H9 (cell line): Measurements from ENCODE around the gene DIAPH3. TPM values are rescaled to one million over a fixed set of nuclear protein-coding genes. Genes with fewer than 3 reads are reported as not detected.

Source experiments
- DNase-seq: peaks from one replicate; pipeline ENCODE4 v3.0.0-alpha.2; 2017
- H2AFZ ChIP-seq: one replicate; pipeline ENCODE4 v1.6.1; 2013; ENCODE audit warnings: mild to moderate bottlenecking, low read length, control low read depth, moderate library complexity
- H2AK5ac ChIP-seq: 2 replicates; pipeline ENCODE4 v1.6.1; 2013; ENCODE audit warnings: low read length, control low read depth, mixed read lengths; ENCODE audit not compliant: insufficient read length
- H2BK120ac ChIP-seq: one replicate; pipeline ENCODE4 v1.6.1; 2013; ENCODE audit warnings: low read depth, mild to moderate bottlenecking, low read length, control low read depth, inconsistent platforms; ENCODE audit not compliant: poor library complexity, severe bottlenecking
- H2BK12ac ChIP-seq: 2 replicates; pipeline ENCODE4 v1.6.1; 2013; ENCODE audit warnings: low read length, control low read depth, mixed read lengths, low read depth; ENCODE audit not compliant: insufficient read length
- H2BK15ac ChIP-seq: 2 replicates; pipeline ENCODE4 v1.6.1; 2013; ENCODE audit warnings: low read depth, low read length, control low read depth
- H2BK20ac ChIP-seq: one replicate; pipeline ENCODE4 v1.6.1; 2013; ENCODE audit warnings: low read depth, mild to moderate bottlenecking, low read length, control low read depth, inconsistent platforms; ENCODE audit not compliant: poor library complexity, severe bottlenecking
- H2BK5ac ChIP-seq: 2 replicates; pipeline ENCODE4 v1.6.1; 2013; ENCODE audit warnings: low read length, control low read depth, mixed read lengths; ENCODE audit not compliant: insufficient read length
- H3K14ac ChIP-seq: 2 replicates; pipeline ENCODE4 v1.6.1; 2013; ENCODE audit warnings: low read length, control low read depth; ENCODE audit not compliant: insufficient read depth
- H3K18ac ChIP-seq: 2 replicates; pipeline ENCODE4 v1.6.1; 2013; ENCODE audit warnings: low read depth, mild to moderate bottlenecking, mixed read lengths, low read length, control low read depth; ENCODE audit not compliant: insufficient read length
- H3K23ac ChIP-seq: 2 replicates; pipeline ENCODE4 v1.6.1; 2013; ENCODE audit warnings: low read length, control low read depth, mixed read lengths, low read depth; ENCODE audit not compliant: insufficient read length
- H3K23me2 ChIP-seq: 2 replicates; pipeline ENCODE4 v1.6.1; 2013; ENCODE audit warnings: low read depth, mild to moderate bottlenecking, mixed read lengths, low read length, control low read depth; ENCODE audit not compliant: insufficient read length, poor library complexity, severe bottlenecking
- H3K27ac ChIP-seq: 2 replicates; pipeline ENCODE4 v1.5.1; 2013; ENCODE audit warnings: low read length, control low read depth, mixed read lengths, low read depth; ENCODE audit not compliant: insufficient read length
- H3K27me3 ChIP-seq: 2 replicates; pipeline ENCODE4 v1.6.1; 2013; ENCODE audit warnings: low read length, control low read depth, inconsistent platforms; ENCODE audit not compliant: insufficient read depth
- H3K4ac ChIP-seq: 2 replicates; pipeline ENCODE4 v1.6.1; 2013; ENCODE audit warnings: low read depth, mild to moderate bottlenecking, control low read depth, inconsistent platforms, low read length, moderate library complexity
- H3K4me1 ChIP-seq: 2 replicates; pipeline ENCODE4 v1.6.1; 2013; ENCODE audit warnings: low read length, control low read depth, inconsistent platforms; ENCODE audit not compliant: insufficient read depth
- H3K4me2 ChIP-seq: 2 replicates; pipeline ENCODE4 v1.6.1; 2013; ENCODE audit warnings: low read length, control low read depth, mixed read lengths; ENCODE audit not compliant: insufficient read length, insufficient read depth
- H3K56ac ChIP-seq: 2 replicates; pipeline ENCODE4 v1.6.1; 2013; ENCODE audit warnings: low read depth, mild to moderate bottlenecking, mixed read lengths, low read length, control low read depth; ENCODE audit not compliant: insufficient read length
- H3K79me1 ChIP-seq: 2 replicates; pipeline ENCODE4 v1.6.1; 2013; ENCODE audit warnings: low read depth, mild to moderate bottlenecking, moderate library complexity, low read length, control low read depth, inconsistent platforms; ENCODE audit not compliant: insufficient read depth, poor library complexity, severe bottlenecking
- H3K79me2 ChIP-seq: 2 replicates; pipeline ENCODE4 v1.6.1; 2013; ENCODE audit warnings: low read length, control low read depth, inconsistent platforms; ENCODE audit not compliant: insufficient read depth
- H3K9ac ChIP-seq: 2 replicates; pipeline ENCODE4 v1.6.1; 2013; ENCODE audit warnings: low read length, control low read depth, mixed read lengths; ENCODE audit not compliant: insufficient read length; ENCODE audit errors: extremely low read depth
- H3K9me3 ChIP-seq: one replicate; pipeline ENCODE4 v1.6.1; 2013; ENCODE audit warnings: low read depth, low read length, inconsistent platforms; ENCODE audit not compliant: control insufficient read depth
- H3T11ph ChIP-seq: one replicate; pipeline ENCODE4 v1.6.1; 2013; ENCODE audit warnings: mild to moderate bottlenecking, low read length, control low read depth, inconsistent platforms
- H4K20me1 ChIP-seq: one replicate; pipeline ENCODE4 v1.6.1; 2013; ENCODE audit not compliant: control insufficient read depth, insufficient read length, insufficient read depth
- H4K5ac ChIP-seq: 2 replicates; pipeline ENCODE4 v1.6.1; 2013; ENCODE audit warnings: low read depth, mild to moderate bottlenecking, mixed read lengths, low read length, control low read depth; ENCODE audit not compliant: insufficient read length
- H4K8ac ChIP-seq: replicated peaks from 2 replicates; pipeline ENCODE4 v1.6.1; 2013; ENCODE audit warnings: low read length, control low read depth, mixed read lengths, low read depth; ENCODE audit not compliant: insufficient read length
- H4K91ac ChIP-seq: 2 replicates; pipeline ENCODE4 v1.6.1; 2013; ENCODE audit warnings: low read depth, mild to moderate bottlenecking, moderate library complexity, mixed read lengths, low read length, control low read depth; ENCODE audit not compliant: insufficient read length
- H3K27ac Mint-ChIP-seq, 3 experiments: 2 replicates in 2 of 3; 3 replicates in 1 of 3; pipeline ENCODE4 v1.8.0; 2020 to 2021; ENCODE audit warnings: mixed read lengths in 3 of 3, mild to moderate bottlenecking in 1 of 3, moderate library complexity in 1 of 3
- H3K27me3 Mint-ChIP-seq: 2 replicates; pipeline ENCODE4 v1.8.0; 2021; ENCODE audit warnings: low read depth, mild to moderate bottlenecking, moderate library complexity, mixed read lengths
- H3K36me3 Mint-ChIP-seq, 3 experiments: 2 replicates in 2 of 3; 3 replicates in 1 of 3; pipeline ENCODE4 v1.8.0; 2020 to 2021; ENCODE audit warnings: low read depth in 3 of 3, mixed read lengths in 3 of 3; ENCODE audit not compliant: insufficient read depth in 1 of 3
- H3K4me1 Mint-ChIP-seq, 2 experiments: 2 replicates each; pipeline ENCODE4 v1.8.0; 2020; ENCODE audit warnings: mixed read lengths in 2 of 2
- H3K4me3 Mint-ChIP-seq, 2 experiments: 2 replicates in 1 of 2; 3 replicates in 1 of 2; pipeline ENCODE4 v1.8.0; 2020 to 2021; ENCODE audit warnings: mild to moderate bottlenecking in 2 of 2, mixed read lengths in 2 of 2, moderate library complexity in 1 of 2
- H3K9me3 Mint-ChIP-seq, 2 experiments: 2 replicates in 1 of 2; 3 replicates in 1 of 2; pipeline ENCODE4 v1.8.0; 2020; ENCODE audit warnings: mild to moderate bottlenecking in 2 of 2, mixed read lengths in 2 of 2, moderate library complexity in 1 of 2
- total RNA-seq: library from RNA; stranded (reverse); gene quantifications from 2 replicates; pipeline ENCODE4 v1.2.1, GENCODE V29; 2021
- TF ChIP-seq, protein P1 (sequence below): fragments of 200-600 bp; sonication (generic); conservative IDR thresholded peaks from 3 replicates; pipeline ENCODE4 v1.8.0; 2021; ENCODE audit warnings: antibody characterized with exemption, mild to moderate bottlenecking

DIAPH3 gene
- total RNA-seq, 1 experiment from 2014 or later, result 23.1 TPM

DNA sequence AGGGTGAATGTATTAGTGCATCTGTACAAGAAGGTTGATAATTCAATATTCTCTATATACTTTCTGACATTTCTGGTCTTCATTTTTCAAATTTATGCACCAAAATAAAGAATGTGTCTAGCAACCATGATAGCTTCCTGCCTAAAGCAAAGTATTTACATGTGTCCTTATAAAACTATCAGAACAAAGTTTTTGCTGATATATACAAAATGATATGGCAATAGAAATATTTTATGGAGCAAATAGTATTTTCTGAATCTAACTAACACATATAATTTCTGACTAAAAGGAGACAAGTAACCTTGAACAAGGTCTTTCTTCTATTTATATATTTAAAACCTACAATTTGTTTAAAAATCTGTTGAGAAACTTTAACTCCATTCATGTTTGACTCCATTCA, 184.9 kb downstream of the DIAPH3 start:
- Histone ChIP-seq H3K9ac (no peak overlapping the region), H3K23ac (no peak overlapping the region), H3K79me1 (no peaks in the 10 kb centered on the region), H3K56ac (no peak overlapping the region), H3K79me2 (no peaks in the 10 kb centered on the region), H4K20me1 (no peaks in the 10 kb centered on the region), H3K4me1 (no peaks in the 10 kb centered on the region; the same call in 1 of the 2 replicates), H3K23me2 (no peaks in the 10 kb centered on the region), H2AK5ac (no peak overlapping the region), H2AFZ (no peak overlapping the region), H2BK120ac (no peak overlapping the region), H2BK12ac (no peak overlapping the region), H3K9me3 (no peaks in the 10 kb centered on the region), H3K4ac (no peak overlapping the region), H3K18ac (no peak overlapping the region), H4K5ac (no peak overlapping the region), H3K4me2 (no peak overlapping the region), H4K8ac (no peak overlapping the region), H2BK20ac (no peak overlapping the region), H3K14ac (no peak overlapping the region), H3T11ph (no peak overlapping the region), H2BK5ac (no peak overlapping the region), H4K91ac (no peak overlapping the region), H2BK15ac (no peak overlapping the region), H3K27me3 (no peaks in the 10 kb centered on the region), H3K27ac (no peak overlapping the region)
- Mint-ChIP-seq H3K4me3 (no peak overlapping the region), H3K27ac (no peak overlapping the region), H3K4me1 (peaks cover 0 to 5% of the 10 kb centered on the region in 2 experiments; a peak in 2 of 4 replicates), H3K9me3 (no peaks in the 10 kb centered on the region), H3K36me3 (no peaks in the 10 kb centered on the region), H3K27me3 (no peaks in the 10 kb centered on the region)
- DNase-seq, result no peak
- TF ChIP-seq, protein P1, sequence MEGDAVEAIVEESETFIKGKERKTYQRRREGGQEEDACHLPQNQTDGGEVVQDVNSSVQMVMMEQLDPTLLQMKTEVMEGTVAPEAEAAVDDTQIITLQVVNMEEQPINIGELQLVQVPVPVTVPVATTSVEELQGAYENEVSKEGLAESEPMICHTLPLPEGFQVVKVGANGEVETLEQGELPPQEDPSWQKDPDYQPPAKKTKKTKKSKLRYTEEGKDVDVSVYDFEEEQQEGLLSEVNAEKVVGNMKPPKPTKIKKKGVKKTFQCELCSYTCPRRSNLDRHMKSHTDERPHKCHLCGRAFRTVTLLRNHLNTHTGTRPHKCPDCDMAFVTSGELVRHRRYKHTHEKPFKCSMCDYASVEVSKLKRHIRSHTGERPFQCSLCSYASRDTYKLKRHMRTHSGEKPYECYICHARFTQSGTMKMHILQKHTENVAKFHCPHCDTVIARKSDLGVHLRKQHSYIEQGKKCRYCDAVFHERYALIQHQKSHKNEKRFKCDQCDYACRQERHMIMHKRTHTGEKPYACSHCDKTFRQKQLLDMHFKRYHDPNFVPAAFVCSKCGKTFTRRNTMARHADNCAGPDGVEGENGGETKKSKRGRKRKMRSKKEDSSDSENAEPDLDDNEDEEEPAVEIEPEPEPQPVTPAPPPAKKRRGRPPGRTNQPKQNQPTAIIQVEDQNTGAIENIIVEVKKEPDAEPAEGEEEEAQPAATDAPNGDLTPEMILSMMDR, result no peak
